Jurkat, Clone E6-1 (cell line): Measurements from ENCODE around the gene KRTAP6-1. TPM values are rescaled to one million over a fixed set of nuclear protein-coding genes. Genes with fewer than 3 reads are reported as not detected.

ENCODE experiments used
- DNase-seq: peaks from one replicate; pipeline ENCODE4 v3.0.0-alpha.2; 2011; ENCODE audit warnings: low read depth, low spot score
- H3K4me3 ChIP-seq: 2 replicates; pipeline ENCODE4 v1.5.1; 2011; ENCODE audit warnings: mild to moderate bottlenecking, low read length, control low read depth, moderate library complexity
- polyA plus RNA-seq: library from polyadenylated mRNA; unstranded; fragments of >200 nt; gene quantifications from one replicate; pipeline ENCODE4 v1.2.1, GENCODE V29; 2012; ENCODE audit warnings: missing spikeins; ENCODE audit not compliant: insufficient read length, insufficient read depth

The KRTAP6-1 gene
- not detected for polyA plus RNA-seq

DNA sequence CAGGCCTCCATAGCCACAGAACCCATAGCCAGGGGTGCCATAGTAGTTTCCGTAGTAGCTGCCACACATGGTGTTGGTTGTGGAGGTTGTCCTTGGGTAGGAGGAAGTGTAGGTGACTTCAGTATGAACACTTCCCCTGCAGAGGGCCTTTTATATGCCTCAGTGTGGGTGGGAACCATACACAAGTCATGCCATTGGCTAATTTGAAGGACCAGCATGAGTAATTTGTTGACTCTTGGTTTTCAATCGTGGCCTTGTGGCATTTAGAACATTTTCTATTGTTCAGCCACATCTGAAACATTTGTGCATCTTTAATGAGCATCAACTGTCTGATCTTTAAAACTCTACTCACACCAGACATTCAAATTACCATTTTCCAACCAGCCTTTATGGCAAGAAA lies at the start of gene KRTAP6-1:
KRTAP6-1 (minus strand) TSS at position 95 of the 400 bp plus-strand sequence; CDS start at position 69, 26 bp downstream.
- H3K4me3 ChIP-seq, result no peak within 1 kb of the TSS

GRCh38 chr21:30652891-30653290 lies 39.2 kb upstream of the KRTAP6-1 start:
- no peak for DNase-seq
- no peak overlapping the region for H3K4me3 ChIP-seq

More for the DNA sequence above, at the start of gene KRTAP6-1:
- DNase-seq, result no peak

- DNase-seq, result no peak
- H3K4me3 ChIP-seq, result no peak overlapping the region
These were observed 33.2 kb upstream of the KRTAP6-1 start for GRCh38 chr21:30646904-30647414.

- DNase-seq, result no peak
- H3K4me3 ChIP-seq, result no peak within 1 kb of the TSS
These were observed 28.8 kb upstream of the KRTAP6-1 start, which contains the start of gene KRTAP20-3 for GRCh38 chr21:30642564-30642963. Gene KRTAP20-3 (plus strand): TSS chr21:30642864.

DNA sequence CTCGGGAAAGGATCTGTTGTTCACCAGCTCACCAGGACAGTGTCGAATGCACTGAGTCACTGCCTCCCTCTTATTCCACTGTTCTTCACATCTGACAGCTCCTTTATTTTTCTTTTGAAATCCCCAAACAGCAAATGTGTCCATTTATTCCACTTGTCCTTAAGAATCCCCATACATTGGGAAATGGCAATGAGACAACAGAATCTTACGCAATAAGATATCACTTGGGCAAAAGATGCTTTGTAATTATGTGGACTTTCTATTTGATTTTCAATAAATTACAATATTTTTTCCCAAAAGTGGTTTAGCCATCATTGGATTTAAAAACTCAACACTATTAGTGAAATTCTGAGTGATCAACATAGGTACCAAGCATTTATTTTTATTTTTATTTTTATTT lies 25.0 kb upstream of the KRTAP6-1 start:
- H3K4me3 ChIP-seq, result no peak overlapping the region
- no peak for DNase-seq

GRCh38 chr21:30634906-30635305 lies 21.2 kb upstream of the KRTAP6-1 start, which contains the start of gene KRTAP20-2:
Gene KRTAP20-2 (plus strand): TSS chr21:30635206. CDS start chr21:30635264, 58 bp downstream.
- no peak for DNase-seq
- no peak within 1 kb of the TSS for H3K4me3 ChIP-seq

DNA sequence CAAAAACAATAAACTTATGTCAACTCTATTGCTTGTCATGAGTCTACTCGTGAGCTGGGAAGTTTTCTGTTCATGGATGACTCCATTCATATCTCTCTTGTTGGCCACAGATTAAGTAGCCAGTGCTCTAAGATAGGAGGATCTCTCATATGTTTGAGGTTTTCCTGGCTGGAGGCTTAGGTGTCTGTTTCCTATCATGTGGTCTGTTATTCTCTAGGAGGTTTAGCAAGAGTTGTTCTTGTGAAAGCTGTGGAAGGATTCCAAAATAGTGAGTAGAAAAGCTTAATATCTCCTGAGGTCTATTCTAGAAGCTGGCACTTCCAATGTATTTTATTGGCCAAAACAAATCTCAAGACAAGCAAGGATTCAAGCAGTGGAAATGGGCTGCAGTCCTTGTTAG lies 15.5 kb upstream of the KRTAP6-1 start:
- DNase-seq, result no peak
- H3K4me3 ChIP-seq, result no peak overlapping the region

DNA sequence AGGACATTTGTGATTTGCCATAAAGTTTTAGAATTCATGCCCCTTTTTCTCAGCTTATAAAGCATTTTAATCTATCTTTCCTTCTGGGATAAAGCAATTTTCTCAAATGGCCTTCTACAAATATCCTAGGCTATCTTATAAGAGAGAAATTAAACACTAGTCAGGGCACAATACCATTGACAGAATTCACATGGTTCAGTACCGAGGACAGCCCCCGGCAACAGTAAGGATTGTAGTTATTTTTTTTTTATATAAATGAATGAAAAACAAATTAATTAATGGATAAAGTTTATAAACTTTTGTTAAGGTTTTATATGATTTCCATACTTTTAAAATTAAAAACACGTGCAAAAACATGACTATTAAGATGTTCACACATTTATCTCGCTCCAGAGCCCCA lies 14.4 kb upstream of the KRTAP6-1 start:
- H3K4me3 ChIP-seq, result no peak overlapping the region
- DNase-seq, result no peak

DNA sequence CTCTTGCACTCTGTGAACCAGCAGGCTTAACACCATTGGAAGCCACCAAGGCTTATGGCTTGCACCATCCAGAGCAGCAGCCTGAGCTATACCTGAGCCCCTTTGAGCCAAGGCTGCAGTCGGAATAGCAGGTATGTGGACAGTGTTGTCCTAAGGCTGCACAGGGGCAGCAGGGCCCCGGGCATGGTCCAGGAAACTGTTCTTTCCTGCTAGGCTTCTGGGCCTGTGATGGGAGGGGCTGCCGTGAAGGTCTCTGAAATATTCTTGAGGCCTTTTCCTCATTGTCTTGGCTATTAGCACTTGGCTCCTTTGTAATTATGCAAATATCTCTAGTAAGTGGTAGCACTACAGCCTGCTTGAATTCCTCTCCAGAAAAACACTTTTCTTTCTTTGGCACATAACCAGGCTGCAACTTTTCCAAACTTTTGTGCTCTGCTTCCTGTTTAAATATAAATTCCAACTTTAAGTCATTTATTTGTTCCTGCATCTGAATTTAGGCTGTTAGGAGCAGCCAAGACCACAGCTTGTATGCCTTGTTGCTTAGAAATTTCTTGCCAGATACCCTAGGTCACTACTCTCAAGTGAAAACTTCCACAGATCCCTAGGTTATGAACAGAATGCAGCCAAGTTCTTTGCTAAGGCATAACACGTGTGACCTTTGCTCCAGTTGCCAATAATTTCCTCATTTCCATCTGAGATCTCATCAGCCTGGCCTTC lies 11.9 kb upstream of the KRTAP6-1 start:
- no peak for DNase-seq
- no peak overlapping the region for H3K4me3 ChIP-seq

GRCh38 chr21:30623362-30623761 lies 9.6 kb upstream of the KRTAP6-1 start:
- no peak overlapping the region for H3K4me3 ChIP-seq
- no peak for DNase-seq

- DNase-seq, result no peak
- no peak within 1 kb of the TSS for H3K4me3 ChIP-seq
These were observed 6.8 kb upstream of the KRTAP6-1 start, which contains the start of gene KRTAP20-4 for GRCh38 chr21:30620522-30620921. Gene KRTAP20-4 (plus strand): TSS chr21:30620627.

GRCh38 chr21:30620080-30620479 lies 6.3 kb upstream of the KRTAP6-1 start:
- no peak for DNase-seq
- no peak overlapping the region for H3K4me3 ChIP-seq

GRCh38 chr21:30616125-30616524 lies 2.4 kb upstream of the KRTAP6-1 start, which contains the start of gene KRTAP20-1:
Gene KRTAP20-1 (plus strand): TSS chr21:30616425. CDS start chr21:30616455, 30 bp downstream.
- no peak for DNase-seq
- no peak within 1 kb of the TSS for H3K4me3 ChIP-seq

DNA sequence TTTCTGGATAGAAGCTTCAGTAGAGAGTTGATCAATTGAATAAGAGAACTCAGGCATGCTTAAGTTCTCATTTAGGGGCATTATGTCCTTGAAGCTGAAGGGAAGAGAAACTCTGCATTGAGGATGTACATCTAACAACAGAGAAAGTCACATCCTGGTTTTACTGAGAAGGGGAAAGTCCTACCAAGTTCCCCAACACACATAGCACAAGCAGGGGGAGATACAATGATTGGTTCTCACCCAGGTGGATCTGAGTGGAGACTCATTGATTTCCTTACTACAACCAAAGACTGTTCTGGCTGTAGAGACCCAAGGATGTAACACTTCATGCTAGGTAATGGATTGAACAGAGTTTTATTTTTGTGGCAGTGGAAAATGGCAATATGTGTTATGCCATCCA lies 1.5 kb upstream of the KRTAP6-1 start:
- H3K4me3 ChIP-seq, result no peak overlapping the region
- DNase-seq, result no peak

- no peak for DNase-seq
- H3K4me3 ChIP-seq, result no peak overlapping the region
These were observed 1.6 kb downstream of the KRTAP6-1 start for GRCh38 chr21:30612132-30612531.

- no peak overlapping the region for H3K4me3 ChIP-seq
- no peak for DNase-seq
These were observed 7.8 kb downstream of the KRTAP6-1 start for GRCh38 chr21:30605968-30606367.

DNA sequence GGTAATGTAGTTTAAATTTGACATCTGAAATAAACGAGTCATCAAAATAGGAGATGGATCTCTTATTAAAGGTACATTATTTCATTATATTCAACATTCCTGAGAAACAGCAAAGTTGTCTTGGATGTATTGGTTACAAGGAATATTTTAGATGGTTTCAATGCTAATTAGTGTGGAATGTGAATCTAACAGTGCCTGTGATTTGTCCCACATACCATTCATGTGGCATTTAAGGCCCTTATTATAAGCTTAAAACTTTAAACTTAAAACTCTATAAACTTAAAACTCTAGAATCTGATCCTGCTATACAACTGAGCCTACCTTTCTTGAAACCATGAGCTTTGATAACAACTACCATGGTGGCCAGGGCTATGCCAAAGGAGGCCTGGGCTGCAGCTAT lies 12.9 kb downstream of the KRTAP6-1 start, which contains the start of gene KRTAP22-1:
KRTAP22-1 (plus strand) TSS at position 301 of the 400 bp plus-strand sequence.
- DNase-seq, result no peak
- H3K4me3 ChIP-seq, result no peak within 1 kb of the TSS

DNA sequence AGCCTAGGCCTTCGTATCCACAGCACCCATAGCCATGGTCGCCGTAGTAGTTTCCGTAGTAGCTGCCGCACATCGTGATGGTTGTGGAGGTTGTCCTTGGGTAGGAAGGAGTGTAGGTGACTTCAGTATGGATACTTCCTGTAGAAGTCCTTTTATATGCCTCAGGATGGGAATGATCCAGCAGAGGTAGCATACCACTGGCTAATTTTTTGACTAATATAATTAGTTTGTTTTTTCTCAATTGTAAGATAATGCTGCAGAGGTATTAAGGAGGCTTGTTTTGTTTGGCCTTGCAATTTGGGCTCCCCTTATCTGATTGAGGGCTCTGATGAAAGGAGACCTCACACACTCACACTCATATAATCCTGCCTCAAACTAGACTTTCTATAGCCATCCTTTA lies 14.9 kb downstream of the KRTAP6-1 start, which contains the start of gene KRTAP6-2:
KRTAP6-2 (minus strand) TSS at position 101 of the 400 bp plus-strand sequence; CDS start at position 73, 28 bp downstream.
- no peak within 1 kb of the TSS for H3K4me3 ChIP-seq
- no peak for DNase-seq

GRCh38 chr21:30592140-30592539 lies 21.6 kb downstream of the KRTAP6-1 start, which contains the start of gene KRTAP6-3:
Gene KRTAP6-3 (plus strand): TSS chr21:30592440. CDS start chr21:30592446, 6 bp downstream.
- no peak within 1 kb of the TSS for H3K4me3 ChIP-seq
- DNase-seq, result no peak

DNA sequence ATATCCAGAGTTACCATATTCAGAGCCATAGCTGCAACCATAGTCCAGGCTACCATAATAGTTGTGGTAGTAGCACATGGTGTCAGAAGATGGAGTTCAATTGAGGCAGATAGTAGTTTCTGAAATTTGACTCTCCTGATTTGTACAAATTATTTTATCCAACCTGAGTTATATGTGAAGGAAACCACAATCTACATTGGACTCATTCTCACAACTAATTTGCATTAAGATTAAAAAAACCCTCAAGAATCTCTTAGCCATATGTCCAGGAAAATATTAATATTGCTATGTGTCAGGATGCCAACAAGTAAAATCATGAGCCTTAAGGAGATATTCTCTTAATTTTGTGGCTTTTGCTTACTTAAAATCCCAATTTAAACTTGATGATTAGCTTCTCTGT lies 23.4 kb downstream of the KRTAP6-1 start, which contains the start of gene KRTAP22-2:
KRTAP22-2 (minus strand) TSS at position 101 of the 400 bp plus-strand sequence.
- H3K4me3 ChIP-seq, result no peak within 1 kb of the TSS
- no peak for DNase-seq
